Neural cell (in vitro differentiated cells): ENCODE measurements around the gene C11orf24.

Source experiments
- EP300 ChIP-seq: fragments of 450-650 bp; conservative IDR thresholded peaks from 2 replicates; pipeline ENCODE4 v1.6.1; 2014; ENCODE audit warnings: antibody characterized with exemption, mild to moderate bottlenecking, moderate library complexity; ENCODE audit not compliant: poor library complexity, severe bottlenecking
- EZH2 ChIP-seq: fragments of 200-600, 300-800 bp; shearing (Covaris generic), sonication (generic); IDR thresholded peaks from 2 replicates; pipeline ENCODE4 v1.6.1; 2014; ENCODE audit warnings: antibody characterized with exemption, low read length, borderline replicate concordance, mild to moderate bottlenecking; ENCODE audit not compliant: insufficient read depth, poor library complexity, severe bottlenecking
- POLR2AphosphoS5 ChIP-seq: IDR thresholded peaks from 2 replicates; pipeline ENCODE4 v1.6.1; 2012
- REST ChIP-seq: IDR thresholded peaks from 2 replicates; pipeline ENCODE4 v1.6.1; 2012; ENCODE audit warnings: borderline replicate concordance
- TAF1 ChIP-seq: IDR thresholded peaks from 2 replicates; pipeline ENCODE4 v1.6.1; 2012; ENCODE audit warnings: low read depth
- TF ChIP-seq, protein P1 (sequence below): fragments of 450-650 bp; IDR thresholded peaks from 2 replicates; pipeline ENCODE4 v1.5.1; 2014; ENCODE audit warnings: antibody characterized with exemption, mild to moderate bottlenecking, moderate library complexity; ENCODE audit not compliant: poor library complexity, severe bottlenecking

DNA sequence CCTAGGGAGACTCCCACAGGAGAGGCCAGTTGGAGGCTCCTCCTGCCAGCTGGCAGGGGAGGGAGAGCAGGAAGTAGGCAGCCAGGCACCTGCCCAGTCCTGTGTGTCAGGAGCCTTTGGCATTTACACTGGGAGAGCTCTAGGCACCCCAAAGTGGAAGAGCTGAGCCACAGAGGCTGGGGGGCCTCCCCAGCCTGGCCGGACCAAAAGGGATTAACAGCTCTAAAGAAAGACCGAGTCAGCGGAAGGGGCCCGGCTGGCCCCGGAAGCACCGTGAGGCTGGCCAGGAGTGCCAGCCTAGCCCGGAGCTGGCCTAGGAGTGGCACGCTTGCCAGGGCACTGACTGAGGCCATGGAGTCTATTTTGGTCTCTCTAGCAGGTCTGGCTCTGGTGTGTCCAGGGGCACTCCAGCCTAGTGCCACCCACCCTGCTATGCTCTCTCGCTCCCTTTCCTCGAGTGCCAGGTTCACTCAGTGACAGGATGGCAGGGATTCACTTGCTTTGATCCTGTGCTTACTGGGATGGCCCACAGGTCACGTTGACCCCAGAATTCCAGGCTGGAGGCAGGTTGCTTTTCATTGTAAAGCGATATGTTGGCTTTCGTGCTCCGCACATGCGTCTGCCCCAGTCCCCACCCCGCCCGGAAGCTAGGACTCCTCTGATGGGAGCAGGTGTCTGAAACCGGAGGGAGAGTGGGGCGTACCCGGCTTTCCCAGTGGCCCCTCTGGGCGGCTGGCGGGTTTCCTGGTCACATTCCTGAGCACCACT, 55.4 kb downstream of the C11orf24 start:
- TF ChIP-seq, protein P1, sequence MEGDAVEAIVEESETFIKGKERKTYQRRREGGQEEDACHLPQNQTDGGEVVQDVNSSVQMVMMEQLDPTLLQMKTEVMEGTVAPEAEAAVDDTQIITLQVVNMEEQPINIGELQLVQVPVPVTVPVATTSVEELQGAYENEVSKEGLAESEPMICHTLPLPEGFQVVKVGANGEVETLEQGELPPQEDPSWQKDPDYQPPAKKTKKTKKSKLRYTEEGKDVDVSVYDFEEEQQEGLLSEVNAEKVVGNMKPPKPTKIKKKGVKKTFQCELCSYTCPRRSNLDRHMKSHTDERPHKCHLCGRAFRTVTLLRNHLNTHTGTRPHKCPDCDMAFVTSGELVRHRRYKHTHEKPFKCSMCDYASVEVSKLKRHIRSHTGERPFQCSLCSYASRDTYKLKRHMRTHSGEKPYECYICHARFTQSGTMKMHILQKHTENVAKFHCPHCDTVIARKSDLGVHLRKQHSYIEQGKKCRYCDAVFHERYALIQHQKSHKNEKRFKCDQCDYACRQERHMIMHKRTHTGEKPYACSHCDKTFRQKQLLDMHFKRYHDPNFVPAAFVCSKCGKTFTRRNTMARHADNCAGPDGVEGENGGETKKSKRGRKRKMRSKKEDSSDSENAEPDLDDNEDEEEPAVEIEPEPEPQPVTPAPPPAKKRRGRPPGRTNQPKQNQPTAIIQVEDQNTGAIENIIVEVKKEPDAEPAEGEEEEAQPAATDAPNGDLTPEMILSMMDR, result no peak
- TF ChIP-seq POLR2AphosphoS5 (no peak), REST (no peak), EP300 (no peak), EZH2 (no peak), TAF1 (no peak)
